Dedifferentiated amniotic fluid mesenchymal stem cell (primary cell): ENCODE measurements around the gene EXOC4.

Experiments used
- DNase-seq: peaks from one replicate; pipeline ENCODE4 v3.0.0-alpha.2; 2016; ENCODE audit errors: extremely low spot score

Gene EXOC4

DNA sequence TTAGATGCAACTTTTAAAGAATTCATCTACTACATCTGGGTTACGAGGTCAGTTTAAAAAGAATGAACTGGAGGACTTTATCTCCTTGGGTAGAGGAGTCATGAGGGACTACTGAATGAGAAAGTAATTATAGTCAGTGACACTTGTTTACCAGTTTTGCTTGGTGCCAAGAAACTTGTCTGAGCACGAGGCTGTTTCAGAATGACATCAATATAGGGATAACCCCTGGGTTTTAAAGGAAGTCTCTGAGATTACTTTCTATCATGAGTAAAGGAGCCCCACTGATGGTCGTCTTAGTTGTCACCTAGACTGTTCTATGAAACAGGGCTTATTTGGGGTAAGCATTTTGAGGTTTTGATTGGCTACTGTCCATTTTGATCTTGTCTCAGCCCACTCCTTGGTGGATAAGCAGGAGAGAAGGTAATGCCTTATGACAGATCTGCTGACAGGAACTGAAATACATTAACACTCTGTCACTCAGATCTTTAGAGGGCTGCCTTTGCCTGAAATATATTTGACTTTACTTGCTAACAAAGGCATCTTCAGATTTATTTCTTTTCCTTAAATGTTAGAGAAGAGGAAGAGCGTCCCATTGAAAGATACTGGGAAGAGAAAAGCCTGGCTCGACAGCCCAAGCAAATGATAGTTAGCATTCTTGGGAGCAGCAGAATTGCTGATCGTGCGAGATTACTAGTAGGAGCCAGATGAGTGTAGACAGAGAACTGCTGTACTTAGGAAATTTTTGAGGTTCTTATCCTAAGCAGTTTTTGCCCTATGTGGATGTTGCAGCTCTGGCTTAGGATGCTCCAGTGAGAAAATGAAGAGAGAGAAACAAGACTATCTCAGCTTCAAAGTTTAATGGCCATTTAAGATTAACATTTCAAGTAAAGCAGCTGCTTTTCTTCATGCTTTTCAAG is 575.1 kb downstream of the EXOC4 start:
- DNase-seq: no peak

GRCh38 chr7:133828906-133829305 is 576.0 kb downstream of the EXOC4 start:
- no peak for DNase-seq

GRCh38 chr7:133829336-133829897 is 576.5 kb downstream of the EXOC4 start:
- peak; percentile 49 for DNase-seq

GRCh38 chr7:133830081-133830480 is 577.2 kb downstream of the EXOC4 start:
- DNase-seq: no peak

DNA sequence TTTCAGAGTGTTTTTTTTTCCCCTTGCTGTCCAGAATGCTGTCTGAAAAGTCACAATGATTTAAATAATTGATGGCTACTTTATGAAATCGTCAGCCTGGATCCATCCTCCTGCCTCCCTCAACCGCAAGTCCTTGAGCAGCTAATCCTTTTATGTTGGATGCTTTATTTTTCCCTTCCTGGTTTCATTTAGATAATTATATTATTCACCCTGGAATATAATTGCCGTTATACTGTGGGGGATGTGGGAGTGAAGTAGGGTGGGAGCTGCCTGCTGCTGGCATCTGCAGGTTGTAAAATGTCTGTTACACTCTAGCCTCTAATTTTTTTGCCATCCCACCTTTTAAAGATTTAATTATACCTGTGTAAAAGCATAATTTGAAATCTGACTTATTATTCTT is 583.8 kb downstream of the EXOC4 start:
- DNase-seq: no peak

DNA sequence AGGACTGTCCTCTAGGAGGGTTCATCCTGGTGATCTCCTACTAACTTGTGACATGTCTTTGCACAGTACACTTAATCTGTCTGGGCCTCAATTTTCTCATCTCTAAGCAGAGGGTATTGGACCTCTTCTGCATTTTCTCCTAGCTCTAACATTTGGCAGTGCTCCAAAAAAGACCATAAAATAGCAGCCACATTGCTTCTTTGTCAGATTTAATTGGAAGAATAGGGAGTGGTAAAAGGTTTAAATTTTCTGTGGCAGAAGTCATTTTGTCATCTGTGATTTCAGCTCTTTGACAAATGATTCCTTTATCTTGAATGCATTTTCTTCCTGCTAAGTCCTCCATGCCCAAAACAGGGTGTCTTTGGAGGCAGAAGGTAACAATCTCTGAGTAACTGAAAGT is 584.3 kb downstream of the EXOC4 start:
- no peak for DNase-seq

GRCh38 chr7:133839121-133839520 is 586.2 kb downstream of the EXOC4 start:
- no peak for DNase-seq

- DNase-seq: no peak
Measured at GRCh38 chr7:133843341-133843740, 590.5 kb downstream of the EXOC4 start.

DNA sequence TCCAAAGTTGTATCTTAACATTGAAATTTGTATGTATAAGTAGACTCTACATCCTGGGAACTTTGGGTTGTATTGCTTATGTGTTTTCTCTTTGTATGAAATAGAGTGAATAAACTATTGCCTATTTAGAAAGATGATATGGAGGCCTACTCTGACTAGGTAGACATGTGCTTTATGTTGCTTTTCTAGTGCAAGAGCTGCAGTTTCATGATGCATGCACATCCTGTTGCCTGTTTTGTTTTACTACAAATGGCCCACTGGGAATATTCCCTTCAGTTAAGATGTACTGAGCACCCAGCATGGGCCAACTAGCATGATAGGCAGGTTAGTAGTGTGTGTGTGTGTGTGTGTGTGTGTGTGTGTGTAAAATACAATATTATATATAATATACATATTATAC is 592.1 kb downstream of the EXOC4 start:
- DNase-seq: no peak

DNA sequence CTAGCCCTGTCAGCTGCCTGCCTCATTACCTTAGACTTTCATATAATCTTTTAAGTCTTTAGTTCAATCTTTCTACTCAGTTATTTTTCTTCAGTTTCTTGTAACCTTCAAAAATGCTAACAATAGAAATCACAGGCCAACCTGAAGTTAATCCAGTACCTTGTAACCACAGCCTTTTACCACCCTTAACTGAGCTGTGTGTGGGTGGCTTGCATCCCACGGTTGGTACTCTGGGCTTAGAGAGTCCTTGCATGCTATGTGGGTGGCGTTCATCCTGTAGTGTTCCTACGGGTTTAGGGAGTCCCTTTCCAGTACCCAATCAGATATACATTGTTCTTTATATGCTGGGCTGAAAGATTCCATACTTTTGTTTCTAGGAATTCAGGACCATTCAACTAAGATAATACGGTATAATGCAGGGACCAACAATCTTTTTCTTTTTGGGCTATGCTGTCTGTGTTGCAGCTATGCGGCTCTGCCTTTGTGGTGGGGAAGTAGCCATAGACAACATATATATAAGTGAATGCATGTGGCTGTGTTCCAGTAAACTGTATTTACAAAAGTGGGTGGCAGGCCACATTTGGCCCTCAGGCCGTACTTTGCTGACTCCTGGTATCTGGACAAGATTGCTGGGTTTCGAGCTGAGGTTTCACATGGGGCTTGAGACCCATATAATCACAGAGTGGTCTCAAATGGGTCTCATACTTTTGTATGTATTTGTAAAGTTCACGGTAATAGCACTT is 593.5 kb downstream of the EXOC4 start:
- DNase-seq: no peak

DNA sequence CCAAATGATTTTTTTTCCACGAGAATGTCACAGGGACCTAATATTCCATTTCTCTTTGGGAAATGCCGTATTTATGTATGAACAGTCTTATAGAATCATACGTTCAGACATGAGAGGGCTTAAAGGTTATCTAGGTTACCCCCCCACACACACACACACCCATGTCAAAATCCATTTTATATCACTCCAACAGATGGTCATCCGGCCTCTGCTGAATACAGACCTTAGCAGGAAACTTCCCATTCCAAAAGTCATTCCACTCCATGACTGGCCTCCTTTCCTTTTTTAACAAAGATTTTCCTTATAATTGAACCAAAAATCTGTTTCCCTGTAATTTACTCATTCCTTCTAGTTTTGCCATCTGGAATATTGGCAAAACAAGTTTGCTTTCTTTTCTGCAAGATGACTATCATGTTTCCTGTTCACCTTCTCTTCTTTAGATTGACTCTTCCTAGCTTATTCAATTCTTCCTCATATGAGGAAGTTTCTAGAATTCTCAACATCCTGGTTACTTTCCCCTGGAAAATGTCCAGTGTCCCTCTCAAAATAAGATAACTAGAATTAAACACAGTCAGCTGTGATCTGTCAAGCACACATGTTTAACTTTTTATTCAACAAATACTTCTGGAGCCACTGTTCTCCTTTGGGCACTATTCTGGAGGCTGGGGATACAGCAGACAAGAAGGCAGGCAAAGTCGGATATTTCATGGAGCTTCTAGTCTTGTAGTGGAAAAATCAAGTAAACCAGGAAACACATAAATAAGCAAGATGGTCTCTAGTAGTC is 597.8 kb downstream of the EXOC4 start:
- DNase-seq: no peak

- DNase-seq: no peak
Measured at GRCh38 chr7:133851411-133851810, 598.5 kb downstream of the EXOC4 start.

- peak; percentile 82 for DNase-seq
Measured at GRCh38 chr7:133853706-133854276, 600.9 kb downstream of the EXOC4 start.

GRCh38 chr7:133854739-133855138 is 601.9 kb downstream of the EXOC4 start:
- peak; percentile 81 for DNase-seq

GRCh38 chr7:133857376-133858119 is 604.7 kb downstream of the EXOC4 start:
- DNase-seq: no peak

GRCh38 chr7:133858311-133858710 is 605.4 kb downstream of the EXOC4 start:
- no peak for DNase-seq

DNA sequence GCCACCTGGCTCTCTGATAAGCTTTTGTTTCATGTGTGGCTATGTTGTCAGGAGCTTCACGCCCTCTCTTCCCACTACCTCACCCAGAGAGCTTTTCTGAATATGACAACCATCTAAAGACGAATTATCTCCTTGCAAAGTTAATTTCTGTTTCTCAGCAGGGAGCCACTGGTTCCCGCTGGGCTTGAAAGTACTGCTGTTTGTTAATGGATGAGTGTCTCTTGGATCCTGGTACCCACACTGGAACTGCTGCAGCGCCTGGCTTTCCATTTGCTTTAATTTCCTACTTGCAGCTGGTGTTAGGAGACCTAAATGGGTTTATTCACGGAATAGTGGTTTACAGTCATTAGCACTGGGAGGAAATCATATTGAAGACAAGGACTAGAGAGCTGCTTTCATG is 606.4 kb downstream of the EXOC4 start:
- DNase-seq: no peak

DNA sequence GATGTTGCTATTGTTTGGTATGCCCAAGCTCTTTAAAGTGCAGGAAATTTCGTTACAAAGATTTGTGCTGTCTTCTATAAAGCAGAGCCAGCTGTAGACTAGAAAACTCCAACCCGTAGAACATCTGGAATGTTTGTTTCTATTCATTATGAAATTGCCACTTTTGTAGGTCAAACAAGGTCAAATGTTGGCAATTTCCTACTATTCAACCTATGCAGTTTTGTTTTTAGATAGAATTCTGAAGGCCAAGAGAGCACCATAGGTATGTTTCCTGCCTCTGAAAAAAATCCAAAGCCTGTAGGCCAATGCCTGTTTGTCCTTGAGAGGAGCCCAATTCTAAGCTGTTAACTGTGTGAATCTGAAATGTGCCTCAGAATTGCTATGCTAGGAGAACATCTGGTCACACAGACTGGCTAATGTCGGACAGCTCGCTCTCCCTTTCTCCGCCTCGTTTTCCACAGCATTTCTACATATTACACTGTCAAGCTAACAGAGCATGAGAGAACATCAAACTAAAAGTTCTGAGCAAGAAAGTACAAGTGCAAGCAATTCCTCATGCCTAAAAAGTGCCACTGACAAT is 607.1 kb downstream of the EXOC4 start:
- no peak for DNase-seq

GRCh38 chr7:133860628-133861335 is 607.9 kb downstream of the EXOC4 start:
- DNase-seq: no peak

DNA sequence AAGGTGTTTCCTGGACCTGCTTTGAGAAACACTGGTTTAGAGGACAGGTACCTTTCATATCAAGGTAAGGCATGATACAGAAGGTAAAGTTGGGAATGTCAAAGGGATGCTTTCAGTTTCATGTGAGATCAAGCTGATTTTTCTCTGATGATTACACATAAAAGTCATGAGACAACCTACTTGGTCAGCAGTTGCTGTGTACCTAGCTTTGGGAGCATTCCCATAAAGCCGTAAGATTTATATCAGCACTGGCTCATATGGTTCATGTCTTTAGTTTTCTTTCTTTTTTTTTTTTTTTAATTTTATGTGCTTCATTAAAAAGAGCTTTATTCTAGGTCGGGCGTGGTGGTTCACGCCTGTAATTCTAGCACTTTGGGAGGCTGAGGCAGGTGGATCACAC is 609.0 kb downstream of the EXOC4 start:
- DNase-seq: no peak
